Dedifferentiated amniotic fluid mesenchymal stem cell (primary cell): ENCODE results near the gene HAND1.

Experiments
- DNase-seq: peaks from one replicate; pipeline ENCODE4 v3.0.0-alpha.2; 2016; ENCODE audit errors: extremely low spot score

The HAND1 gene

GRCh38 chr5:154478752-154479159 lies 729 bp upstream of the HAND1 start:
- no peak for DNase-seq

GRCh38 chr5:154477382-154478223 lies 424 bp downstream of the HAND1 start:
- DNase-seq, result no peak

GRCh38 chr5:154476354-154477205 lies 1.4 kb downstream of the HAND1 start:
- DNase-seq, result no peak

GRCh38 chr5:154475591-154476353 lies 2.3 kb downstream of the HAND1 start:
- no peak for DNase-seq

- no peak for DNase-seq
Observed at GRCh38 chr5:154474396-154475334, 3.4 kb downstream of the HAND1 start.

- DNase-seq, result no peak
Observed at GRCh38 chr5:154473581-154474283, 4.3 kb downstream of the HAND1 start.

- no peak for DNase-seq
Observed at GRCh38 chr5:154472871-154473580, 5.0 kb downstream of the HAND1 start.

- DNase-seq, result no peak
Observed at GRCh38 chr5:154470947-154471870, 6.8 kb downstream of the HAND1 start.

GRCh38 chr5:154470137-154470536 lies 7.9 kb downstream of the HAND1 start:
- DNase-seq, result no peak

- peak; percentile 42 for DNase-seq
Observed at GRCh38 chr5:154467655-154468354, 10.2 kb downstream of the HAND1 start.

- DNase-seq, result no peak
Observed at GRCh38 chr5:154466671-154467070, 11.4 kb downstream of the HAND1 start.

- no peak for DNase-seq
Observed at GRCh38 chr5:154466147-154466546, 11.9 kb downstream of the HAND1 start.

GRCh38 chr5:154465169-154465568 lies 12.9 kb downstream of the HAND1 start:
- no peak for DNase-seq

- no peak for DNase-seq
Observed at GRCh38 chr5:154464438-154464837, 13.6 kb downstream of the HAND1 start.

- no peak for DNase-seq
Observed at GRCh38 chr5:154461531-154461930, 16.5 kb downstream of the HAND1 start.

- no peak for DNase-seq
Observed at GRCh38 chr5:154460172-154460571, 17.9 kb downstream of the HAND1 start.

- DNase-seq, result no peak
Observed at GRCh38 chr5:154459015-154459414, 19.0 kb downstream of the HAND1 start.

- DNase-seq, result no peak
Observed at GRCh38 chr5:154456540-154456939, 21.5 kb downstream of the HAND1 start.
